HEK293T (cell line): ENCODE results near the gene STK16.

Experiments used
- ELF4 ChIP-seq: fragments of 450-650 bp; IDR thresholded peaks from 2 replicates; pipeline ENCODE4 v1.6.1; 2017; ENCODE audit warnings: antibody characterized with exemption
- FOXA1 ChIP-seq: fragments of 450-650 bp; IDR thresholded peaks from 2 replicates; pipeline ENCODE4 v1.6.1; 2016; ENCODE audit warnings: mild to moderate bottlenecking
- FOXK2 ChIP-seq: fragments of 450-650 bp; IDR thresholded peaks from 2 replicates; pipeline ENCODE4 v1.6.1; 2016; ENCODE audit warnings: mild to moderate bottlenecking
- HDGF ChIP-seq: fragments of 450-650 bp; IDR thresholded peaks from 2 replicates; pipeline ENCODE4 v1.6.1; 2017; ENCODE audit warnings: antibody characterized with exemption, borderline replicate concordance
- LEF1 ChIP-seq: fragments of 450-650 bp; IDR thresholded peaks from 2 replicates; pipeline ENCODE4 v1.6.1; 2017; ENCODE audit warnings: mild to moderate bottlenecking, borderline replicate concordance
- SP1 ChIP-seq: fragments of 450-650 bp; IDR thresholded peaks from 2 replicates; pipeline ENCODE4 v1.6.1; 2017
- ZNF384 ChIP-seq: fragments of 450-650 bp; IDR thresholded peaks from 2 replicates; pipeline ENCODE4 v1.6.1; 2016
- TF ChIP-seq, protein P1 (sequence below): fragments of 450-650 bp; IDR thresholded peaks from 2 replicates; pipeline ENCODE4 v1.6.1; 2016

DNA sequence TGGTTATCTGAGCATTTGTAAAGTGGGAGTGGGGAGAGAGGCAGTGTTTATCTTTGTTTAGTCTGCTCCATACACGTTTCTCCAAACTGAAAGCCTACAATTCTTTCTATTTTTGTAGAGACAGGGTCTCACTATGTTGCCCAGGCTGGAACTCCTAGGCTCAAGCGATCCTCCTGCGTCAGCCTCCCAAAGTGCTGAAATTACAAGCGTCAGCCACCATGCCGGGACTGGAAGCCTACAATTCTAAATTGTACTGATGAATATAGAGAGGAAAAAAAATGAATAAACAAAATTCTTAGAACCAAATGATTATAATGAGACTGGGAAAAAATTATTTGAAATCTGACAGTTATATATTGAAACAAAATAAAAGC lies 40.1 kb upstream of the STK16 start:
- TF ChIP-seq LEF1 (no peak), ZNF384 (no peak), HDGF (no peak), SP1 (no peak), FOXA1 (no peak), ELF4 (no peak), FOXK2 (no peak)
- TF ChIP-seq, protein P1, sequence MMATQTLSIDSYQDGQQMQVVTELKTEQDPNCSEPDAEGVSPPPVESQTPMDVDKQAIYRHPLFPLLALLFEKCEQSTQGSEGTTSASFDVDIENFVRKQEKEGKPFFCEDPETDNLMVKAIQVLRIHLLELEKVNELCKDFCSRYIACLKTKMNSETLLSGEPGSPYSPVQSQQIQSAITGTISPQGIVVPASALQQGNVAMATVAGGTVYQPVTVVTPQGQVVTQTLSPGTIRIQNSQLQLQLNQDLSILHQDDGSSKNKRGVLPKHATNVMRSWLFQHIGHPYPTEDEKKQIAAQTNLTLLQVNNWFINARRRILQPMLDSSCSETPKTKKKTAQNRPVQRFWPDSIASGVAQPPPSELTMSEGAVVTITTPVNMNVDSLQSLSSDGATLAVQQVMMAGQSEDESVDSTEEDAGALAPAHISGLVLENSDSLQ: no peak
